ENCODE results near the gene LYZL1.
"Not testable (repeated sequence)": the region's sequence is repeated elsewhere in the genome, so short reads cannot be mapped to it uniquely, and the experiment has no call there.

LYZL1 gene

DNA sequence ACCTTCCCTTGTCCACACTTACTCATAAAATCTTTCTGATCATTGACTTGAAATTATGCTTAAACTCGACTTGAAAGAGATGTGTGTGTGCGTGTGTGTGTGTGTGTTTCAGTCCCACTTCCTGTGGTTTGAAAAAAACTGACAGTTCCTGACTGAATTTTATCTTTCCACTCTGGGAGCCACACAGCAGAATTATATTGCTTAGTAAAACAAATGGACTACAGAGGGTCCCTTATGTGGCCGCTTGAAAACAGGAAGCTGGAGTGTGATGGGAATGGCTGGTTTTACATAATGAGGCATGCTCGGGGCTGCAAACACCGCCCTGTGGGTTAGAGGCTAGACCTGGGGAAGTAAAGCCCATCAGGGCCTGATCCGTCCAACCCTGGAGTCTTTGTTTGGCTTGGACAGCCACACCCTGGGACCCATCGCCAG lies 54.8 kb downstream of the LYZL1 start:
- no peak for DNase-seq

DNA sequence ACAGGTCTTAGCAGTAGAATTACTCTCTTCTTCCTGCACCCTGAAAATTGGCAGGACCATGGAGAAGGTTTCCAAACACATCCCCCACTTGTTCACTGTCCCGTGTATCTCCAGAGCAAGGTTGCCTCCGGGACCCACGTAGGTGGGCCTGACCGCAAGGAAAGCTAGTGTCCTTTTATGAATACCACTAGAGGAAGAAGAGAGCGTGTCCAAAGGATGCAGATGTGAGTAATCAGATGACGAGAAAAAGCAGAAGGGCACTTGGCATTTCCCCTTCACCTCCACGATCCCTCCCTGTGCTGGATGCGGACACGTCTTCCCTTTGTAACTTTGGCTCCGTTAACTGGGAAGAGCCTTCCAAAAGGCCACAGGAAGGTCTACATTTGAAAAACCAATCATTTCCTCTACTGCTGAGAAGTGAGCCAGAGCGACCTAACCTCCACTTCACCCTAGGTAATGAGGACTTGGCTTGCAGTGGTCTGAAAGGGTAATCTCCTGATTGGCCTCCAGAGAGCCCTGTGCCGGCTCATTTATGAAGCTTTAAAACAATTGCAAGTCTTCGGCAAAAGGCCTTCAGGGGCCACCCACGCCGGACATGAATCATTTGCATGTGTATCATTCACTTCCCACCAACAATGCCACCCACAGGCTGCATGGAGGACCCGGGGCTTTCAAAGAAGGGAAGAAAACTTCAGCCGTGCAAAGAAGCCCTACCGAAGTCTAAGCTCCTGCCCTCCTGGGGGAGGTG lies 55.4 kb downstream of the LYZL1 start:
- no peak for DNase-seq

DNA sequence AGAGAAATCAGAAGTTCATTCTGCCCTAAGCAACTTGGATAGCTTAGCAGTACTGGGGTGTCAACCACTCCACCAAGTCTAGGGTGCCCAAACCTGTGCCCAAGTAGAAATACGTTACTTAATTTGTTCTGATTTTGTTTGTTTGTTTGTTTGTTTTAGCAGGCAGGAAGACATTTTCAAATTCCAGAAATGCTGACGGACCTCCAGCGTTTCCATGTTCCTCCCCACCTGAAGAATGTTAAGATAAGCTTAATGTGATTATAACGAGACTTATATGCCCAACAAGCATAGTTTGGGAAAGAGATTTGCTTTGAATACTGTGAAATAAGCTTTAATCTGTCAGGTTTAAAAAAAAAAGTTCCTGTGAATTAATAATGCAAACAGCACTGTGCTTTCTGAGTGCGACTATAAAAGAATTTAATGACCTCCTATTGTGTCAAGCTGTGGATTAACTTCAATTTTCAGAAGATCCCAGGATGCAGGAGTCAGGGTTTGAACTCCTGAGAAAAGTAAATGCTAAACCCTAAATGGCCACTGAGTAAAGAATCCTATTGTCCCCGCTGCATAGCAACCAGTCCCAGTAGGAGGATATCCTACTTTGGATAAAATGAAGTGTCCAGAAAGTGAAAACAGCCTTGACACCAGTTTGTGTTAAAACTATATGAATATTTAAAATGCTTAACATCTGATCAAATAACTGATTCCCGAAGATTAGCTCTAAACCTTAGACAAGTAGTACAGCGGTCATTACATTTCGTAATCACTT lies 56.5 kb downstream of the LYZL1 start:
- DNase-seq = no peak

DNA sequence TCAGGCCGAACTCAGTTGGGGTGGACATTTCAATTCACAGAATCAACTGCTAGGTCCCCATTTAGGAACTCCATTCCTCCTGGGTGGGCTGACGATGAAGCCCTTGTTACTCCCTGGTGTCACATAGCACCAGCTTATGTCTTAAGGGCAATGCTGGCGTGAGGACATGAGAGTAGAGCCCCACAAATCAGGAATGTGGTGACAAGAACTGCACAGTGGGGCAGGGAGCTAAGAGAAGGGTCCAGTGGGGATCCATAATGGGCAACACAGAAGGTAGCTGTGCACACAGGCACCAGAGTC lies 57.0 kb downstream of the LYZL1 start:
- DNase-seq = no peak

DNA sequence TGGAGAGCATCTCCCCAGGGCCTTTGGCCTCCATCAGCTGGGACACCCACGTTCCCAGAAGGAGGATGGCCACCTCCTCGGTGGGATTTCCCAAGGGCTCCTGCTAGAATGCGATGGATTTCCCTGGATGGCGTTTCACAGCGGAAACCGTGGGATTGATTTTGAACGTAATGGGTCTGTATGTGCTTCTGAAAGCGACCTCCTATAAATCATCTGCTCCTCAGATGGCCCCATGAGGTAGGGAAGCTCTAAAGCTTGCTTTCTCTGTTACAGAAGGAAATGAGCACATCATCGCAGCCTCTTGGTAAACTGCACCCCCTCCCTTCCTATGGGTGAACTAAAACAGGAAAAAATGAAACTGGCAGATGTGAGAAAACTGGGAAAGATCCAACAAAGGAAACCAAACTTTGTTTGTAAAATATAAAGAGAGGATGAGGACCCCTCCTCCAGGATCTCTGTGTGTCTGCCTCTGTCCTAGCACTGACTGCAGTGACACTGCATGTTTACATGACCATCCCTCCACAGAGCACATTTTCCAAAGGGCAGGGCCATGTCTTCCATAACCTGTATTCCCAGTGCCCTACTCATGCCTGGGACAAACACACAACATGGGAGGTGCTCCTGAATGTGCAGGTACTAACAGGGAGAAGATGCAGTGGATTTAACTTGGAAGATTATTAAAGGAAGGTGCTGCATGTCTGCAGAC lies 57.6 kb downstream of the LYZL1 start:
- DNase-seq = no peak

DNA sequence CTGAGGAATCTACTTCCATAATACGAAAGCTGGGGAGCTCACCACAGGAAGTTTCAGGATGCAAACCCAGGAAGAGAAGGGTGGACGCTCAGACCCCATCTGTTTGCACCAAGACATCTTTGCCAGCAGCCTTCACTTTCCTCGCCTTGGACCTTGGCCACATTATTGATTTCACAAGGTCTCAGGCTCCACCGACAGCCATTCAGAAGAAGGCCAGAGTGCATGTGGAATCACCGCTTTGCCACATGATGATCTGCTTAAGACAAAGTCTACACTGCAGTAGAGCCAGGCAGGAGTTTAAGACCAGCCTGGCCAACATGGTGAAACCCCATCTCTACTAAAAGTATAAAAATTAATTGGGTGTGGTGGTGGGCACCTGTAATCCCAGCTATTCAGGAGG lies 60.0 kb downstream of the LYZL1 start:
- no peak for DNase-seq

DNA sequence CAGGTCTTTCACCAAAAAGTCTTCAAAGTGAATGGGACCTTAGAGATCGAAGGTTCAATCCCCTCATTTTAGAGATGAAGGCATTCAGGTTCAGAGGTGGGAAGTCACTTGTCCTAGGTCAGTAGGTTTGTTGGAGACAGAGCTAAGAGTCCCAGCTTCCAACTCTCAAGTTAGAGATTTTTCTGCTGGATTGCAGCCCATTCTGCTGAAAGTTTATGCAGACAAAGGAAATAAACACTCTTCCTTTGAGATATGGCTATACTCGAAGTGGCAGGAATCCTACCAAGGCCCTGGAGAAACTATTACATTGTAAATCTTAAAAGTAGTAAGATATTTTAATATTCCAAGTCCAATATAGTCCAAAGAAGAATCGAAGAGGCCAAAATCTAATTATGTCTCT lies 64.4 kb downstream of the LYZL1 start:
- DNase-seq = no peak

DNA sequence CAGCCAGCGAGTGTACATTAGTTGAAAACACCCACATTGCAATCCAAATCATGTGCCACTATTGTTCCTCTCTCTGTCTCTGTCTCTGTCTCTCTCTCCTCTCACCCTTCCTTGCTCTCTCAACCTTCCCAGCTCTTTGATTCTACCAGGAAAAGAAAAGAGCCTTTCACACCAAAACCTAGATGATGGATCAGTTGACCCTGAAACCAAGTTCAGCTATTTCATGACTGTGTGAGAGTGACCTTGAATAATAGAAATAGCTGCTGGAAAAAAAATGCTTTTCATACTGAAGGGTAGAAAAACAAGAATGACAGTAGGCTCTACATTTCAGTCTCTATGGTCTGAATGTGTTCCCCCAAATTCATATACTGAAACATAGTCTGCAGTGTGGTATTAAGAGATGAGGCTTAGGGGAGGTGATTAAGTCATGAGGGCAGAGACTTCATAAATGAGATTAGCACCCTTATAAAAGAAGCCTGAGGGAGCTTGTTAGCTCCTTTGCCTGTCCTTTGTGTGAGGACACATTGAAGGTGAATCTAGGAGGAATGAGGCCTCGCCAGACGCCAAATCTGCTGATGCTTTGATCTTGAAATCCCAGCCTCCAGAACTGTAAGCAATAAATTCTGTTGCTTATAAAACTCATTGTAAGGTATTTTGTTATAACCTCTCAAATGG lies 65.2 kb downstream of the LYZL1 start:
- DNase-seq = no peak

DNA sequence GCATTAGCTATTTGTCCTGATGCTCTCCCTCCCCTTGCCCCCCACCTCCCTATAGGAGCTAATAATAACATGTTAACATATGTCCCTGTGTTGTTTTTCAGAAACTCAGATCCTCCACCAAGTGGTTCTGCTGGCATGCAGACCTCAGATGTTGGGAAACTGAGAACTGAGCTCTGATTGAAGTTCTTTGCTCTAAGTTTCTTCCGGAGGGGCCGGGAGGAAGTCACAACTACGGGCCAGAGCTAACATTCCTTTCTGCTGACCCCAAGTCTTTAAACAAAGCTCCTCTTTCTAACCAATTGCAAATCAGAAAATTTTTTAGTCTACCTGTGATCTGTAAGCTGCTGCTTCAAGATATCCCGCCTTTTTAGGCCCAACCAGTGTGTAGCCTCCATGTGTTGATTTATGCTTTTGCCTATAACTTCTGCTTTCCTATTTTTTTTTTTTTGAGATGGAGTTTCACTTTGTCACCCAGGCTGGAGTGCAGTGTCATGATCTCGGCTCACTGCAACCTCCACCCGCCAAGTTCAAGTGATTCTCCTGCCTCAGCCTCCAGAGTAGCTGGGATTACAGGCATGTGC lies 66.6 kb downstream of the LYZL1 start:
- no peak for DNase-seq

DNA sequence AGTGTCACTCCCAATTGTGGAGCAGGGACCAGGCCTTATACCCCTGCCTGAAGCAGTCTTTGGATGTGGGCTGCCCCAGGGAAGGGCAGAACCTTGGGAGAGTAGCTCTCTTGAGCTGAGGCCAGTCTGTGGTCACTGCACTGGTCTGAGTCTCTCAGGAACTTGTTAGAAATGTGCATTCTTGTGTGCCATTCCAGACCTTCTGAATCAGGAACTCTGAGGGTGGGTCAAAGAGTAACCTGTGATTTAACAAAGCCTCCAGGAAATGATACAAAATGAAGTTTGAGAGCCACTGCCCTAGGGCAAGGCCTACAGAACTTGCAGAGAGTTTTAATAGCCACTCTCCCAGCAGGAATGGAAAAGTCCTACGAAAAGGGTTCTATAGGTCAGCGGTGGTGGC lies 68.1 kb downstream of the LYZL1 start:
- DNase-seq = no peak

DNA sequence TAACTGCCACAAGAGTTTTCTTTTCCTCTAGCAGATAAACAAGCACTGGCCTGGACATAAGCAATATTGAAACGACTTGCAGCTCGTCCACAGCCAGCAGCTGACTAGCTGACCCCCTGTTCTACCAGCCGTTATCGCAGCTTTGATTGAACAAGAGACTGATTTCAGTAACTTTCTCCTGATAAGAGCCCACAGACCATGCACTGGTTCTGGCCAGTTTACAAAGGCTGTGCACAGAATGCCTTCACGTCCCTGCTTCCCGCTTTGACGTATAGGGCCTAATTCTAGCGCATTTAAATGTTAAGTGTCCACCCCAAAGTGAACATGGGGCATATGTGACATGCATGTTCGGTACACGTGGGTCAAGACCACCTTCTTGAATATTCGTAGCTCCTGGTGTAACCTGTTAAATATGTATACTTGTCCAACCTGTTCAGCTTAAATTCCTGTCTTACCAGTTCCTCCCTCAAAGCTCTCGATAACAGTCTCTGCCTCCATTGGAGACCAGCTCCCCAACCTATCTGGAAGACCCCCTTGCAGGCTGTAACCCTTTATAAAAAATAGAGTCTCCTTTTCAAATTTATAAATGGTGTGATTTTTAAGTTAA lies 69.2 kb downstream of the LYZL1 start:
- no peak for DNase-seq

DNA sequence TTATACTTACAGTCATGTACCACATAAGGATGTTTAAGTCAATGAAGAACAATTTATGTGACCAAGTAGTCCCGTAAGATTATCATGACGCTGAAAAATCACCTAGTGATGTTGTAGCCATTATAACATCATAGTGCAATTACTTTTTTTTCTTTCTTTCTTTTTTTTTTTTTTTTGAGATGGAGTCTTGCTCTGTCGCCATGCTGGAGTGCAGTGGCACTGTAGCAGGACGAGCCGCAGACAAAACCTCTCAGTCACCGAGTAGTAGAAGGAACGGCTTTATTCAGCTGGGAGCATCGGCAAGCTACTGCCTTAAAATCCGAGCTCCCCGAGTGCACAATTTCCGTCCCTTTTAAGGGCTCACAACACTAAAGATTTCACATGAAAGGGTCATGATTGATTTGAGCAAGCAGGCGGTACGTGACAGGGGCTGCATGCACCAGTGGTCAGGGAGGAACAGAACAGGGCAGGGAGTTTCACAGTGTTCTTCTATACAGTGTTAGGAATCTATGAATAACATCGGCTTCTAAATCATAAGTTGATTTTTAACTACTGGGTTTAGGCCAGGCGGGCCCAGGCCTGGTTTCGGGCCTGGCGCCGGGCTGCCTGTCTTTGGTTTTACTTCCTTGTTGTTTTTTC lies 71.5 kb downstream of the LYZL1 start:
- not testable (repeated sequence) for DNase-seq

Data from NCI-H1694 (cell line).